Upper lobe of left lung (tissue), 4 donors: ENCODE measurements around the gene GRB10.

Experiments used
- EP300 ChIP-seq, 4 donors: sonication (generic); formaldehyde crosslinking; IDR thresholded peaks; one replicate each; pipeline ENCODE4 v1.5.1; 2017; ENCODE audit warnings: antibody characterized with exemption in 4 of 4, control low read depth in 2 of 4
- POLR2A ChIP-seq, 4 donors: fragments of 450-650 bp; IDR thresholded peaks; one replicate each; pipeline ENCODE4 v1.5.1; 2016 to 2017; ENCODE audit warnings: antibody characterized with exemption in 4 of 4, mild to moderate bottlenecking in 2 of 4
- POLR2AphosphoS5 ChIP-seq, 2 donors: sonication (generic); formaldehyde crosslinking; IDR thresholded peaks; one replicate each; pipeline ENCODE4 v1.5.1; 2017; ENCODE audit warnings: antibody characterized with exemption in 2 of 2
- TF ChIP-seq, protein P1 (sequence below), 6 experiments: fragments of 450-650 bp in 4 of 6; fragments of 200-600 bp in 2 of 6; sonication (generic) in 2 of 6; IDR thresholded peaks; one replicate each; pipeline ENCODE4 v1.5.1; 2016 to 2019; ENCODE audit warnings: antibody characterized with exemption in 6 of 6

DNA sequence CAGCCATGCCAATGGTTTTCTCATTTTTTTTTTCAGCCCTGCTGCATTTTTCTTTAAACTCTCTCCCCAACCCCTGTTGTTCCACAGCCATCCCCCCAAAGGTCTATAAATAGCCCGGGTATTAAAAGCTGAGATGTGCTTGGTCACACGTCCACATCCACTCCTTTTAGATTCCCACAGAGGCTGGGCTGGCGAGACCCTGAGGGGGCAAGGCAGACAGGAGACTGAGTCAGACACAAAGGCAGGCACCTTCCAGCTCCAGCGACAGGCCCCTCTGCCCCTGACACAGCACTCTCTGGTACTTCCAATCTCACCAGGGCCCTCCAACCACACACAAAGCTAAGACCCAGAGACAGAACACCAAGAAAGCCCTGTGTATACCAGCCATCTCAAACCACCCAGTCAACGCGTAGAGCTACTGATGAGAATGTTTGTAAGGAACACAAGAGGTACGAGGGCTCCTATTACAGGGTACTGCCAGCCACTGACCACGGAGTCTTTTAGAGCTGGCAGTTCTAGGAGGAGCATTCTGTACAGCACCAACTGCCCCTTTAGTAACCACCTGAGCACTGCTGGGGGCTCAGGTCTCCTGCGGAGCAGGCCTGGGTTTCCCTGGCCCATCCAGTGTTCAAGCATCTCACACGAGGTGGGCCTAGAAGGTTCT, 153.3 kb downstream of the GRB10 start:
- TF ChIP-seq, protein P1, sequence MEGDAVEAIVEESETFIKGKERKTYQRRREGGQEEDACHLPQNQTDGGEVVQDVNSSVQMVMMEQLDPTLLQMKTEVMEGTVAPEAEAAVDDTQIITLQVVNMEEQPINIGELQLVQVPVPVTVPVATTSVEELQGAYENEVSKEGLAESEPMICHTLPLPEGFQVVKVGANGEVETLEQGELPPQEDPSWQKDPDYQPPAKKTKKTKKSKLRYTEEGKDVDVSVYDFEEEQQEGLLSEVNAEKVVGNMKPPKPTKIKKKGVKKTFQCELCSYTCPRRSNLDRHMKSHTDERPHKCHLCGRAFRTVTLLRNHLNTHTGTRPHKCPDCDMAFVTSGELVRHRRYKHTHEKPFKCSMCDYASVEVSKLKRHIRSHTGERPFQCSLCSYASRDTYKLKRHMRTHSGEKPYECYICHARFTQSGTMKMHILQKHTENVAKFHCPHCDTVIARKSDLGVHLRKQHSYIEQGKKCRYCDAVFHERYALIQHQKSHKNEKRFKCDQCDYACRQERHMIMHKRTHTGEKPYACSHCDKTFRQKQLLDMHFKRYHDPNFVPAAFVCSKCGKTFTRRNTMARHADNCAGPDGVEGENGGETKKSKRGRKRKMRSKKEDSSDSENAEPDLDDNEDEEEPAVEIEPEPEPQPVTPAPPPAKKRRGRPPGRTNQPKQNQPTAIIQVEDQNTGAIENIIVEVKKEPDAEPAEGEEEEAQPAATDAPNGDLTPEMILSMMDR (IDR thresholded peaks at IDR 0.05), result no peak
- TF ChIP-seq POLR2A (IDR thresholded peaks at IDR 0.05) (no peak), EP300 (IDR thresholded peaks at IDR 0.05) (no peak), POLR2AphosphoS5 (IDR thresholded peaks at IDR 0.05) (no peak)
